ENCODE results near the gene BMP4. TPM values are rescaled to one million over a fixed set of nuclear protein-coding genes. Genes with fewer than 3 reads are reported as not detected.
A peak's percentile ranks its signal among the peaks of the same experiment; 100 is the strongest.

BMP4 gene
- total RNA-seq, 1 donor from 2014 or later, result 31.4 TPM

GRCh38 chr14:53967606-53968005 is 11.0 kb upstream of the BMP4 start:
- Histone ChIP-seq H3K36me3 (no peaks in the 10 kb centered on the region), H3K27me3 (no peaks in the 10 kb centered on the region), H3K9me3 (no peaks in the 10 kb centered on the region), H3K27ac (no peak overlapping the region), H3K4me1 (peaks cover 13% of the 10 kb centered on the region), H3K4me3 (no peak overlapping the region)
- intact Hi-C loops (cut with DNase I), result no loop called here
- no peak for TF ChIP-seq POLR2A (IDR thresholded peaks at IDR 0.05)
- TF ChIP-seq, protein P1, sequence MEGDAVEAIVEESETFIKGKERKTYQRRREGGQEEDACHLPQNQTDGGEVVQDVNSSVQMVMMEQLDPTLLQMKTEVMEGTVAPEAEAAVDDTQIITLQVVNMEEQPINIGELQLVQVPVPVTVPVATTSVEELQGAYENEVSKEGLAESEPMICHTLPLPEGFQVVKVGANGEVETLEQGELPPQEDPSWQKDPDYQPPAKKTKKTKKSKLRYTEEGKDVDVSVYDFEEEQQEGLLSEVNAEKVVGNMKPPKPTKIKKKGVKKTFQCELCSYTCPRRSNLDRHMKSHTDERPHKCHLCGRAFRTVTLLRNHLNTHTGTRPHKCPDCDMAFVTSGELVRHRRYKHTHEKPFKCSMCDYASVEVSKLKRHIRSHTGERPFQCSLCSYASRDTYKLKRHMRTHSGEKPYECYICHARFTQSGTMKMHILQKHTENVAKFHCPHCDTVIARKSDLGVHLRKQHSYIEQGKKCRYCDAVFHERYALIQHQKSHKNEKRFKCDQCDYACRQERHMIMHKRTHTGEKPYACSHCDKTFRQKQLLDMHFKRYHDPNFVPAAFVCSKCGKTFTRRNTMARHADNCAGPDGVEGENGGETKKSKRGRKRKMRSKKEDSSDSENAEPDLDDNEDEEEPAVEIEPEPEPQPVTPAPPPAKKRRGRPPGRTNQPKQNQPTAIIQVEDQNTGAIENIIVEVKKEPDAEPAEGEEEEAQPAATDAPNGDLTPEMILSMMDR (IDR thresholded peaks at IDR 0.05), result no peak
- TF ChIP-seq POLR2AphosphoS5 (IDR thresholded peaks at IDR 0.05; ENCODE audit: insufficient read depth in 1 of 2, low read depth in 1 of 2), result no peak
- DNase-seq (ENCODE audit: extremely low spot score in 2 of 2), result no peak

GRCh38 chr14:53964249-53964648 is 7.6 kb upstream of the BMP4 start:
- H3K27me3 ChIP-seq, result no peaks in the 10 kb centered on the region
- intact Hi-C loops (cut with DNase I), result no loop called here
- TF ChIP-seq POLR2A (IDR thresholded peaks at IDR 0.05), result no peak
- TF ChIP-seq, protein P1 (IDR thresholded peaks at IDR 0.05), result no peak
- TF ChIP-seq POLR2AphosphoS5 (IDR thresholded peaks at IDR 0.05; ENCODE audit: insufficient read depth in 1 of 2, low read depth in 1 of 2), result no peak

GRCh38 chr14:53963320-53964227 is 6.9 kb upstream of the BMP4 start:
- DNase-seq (ENCODE audit: extremely low spot score in 2 of 2), result no peak
- Histone ChIP-seq H3K9me3 (no peaks in the 10 kb centered on the region), H3K4me3 (peak overlapping the region; percentile 39 to 42), H3K27ac (no peak overlapping the region), H3K4me1 (peaks cover 13% of the 10 kb centered on the region), H3K36me3 (no peaks in the 10 kb centered on the region), H3K27me3 (no peaks in the 10 kb centered on the region)
- intact Hi-C loops (cut with DNase I), result no loop called here
- TF ChIP-seq POLR2A (IDR thresholded peaks at IDR 0.05) (no peak), POLR2AphosphoS5 (IDR thresholded peaks at IDR 0.05; ENCODE audit: insufficient read depth in 1 of 2, low read depth in 1 of 2) (peak; percentile 17 to 33)
- TF ChIP-seq, protein P1 (IDR thresholded peaks at IDR 0.05), result peak in 1 of 3 experiments; percentile 15

More at GRCh38 chr14:53964249-53964648, 7.6 kb upstream of the BMP4 start:
- Histone ChIP-seq H3K4me1 (peaks cover 13% of the 10 kb centered on the region), H3K36me3 (no peaks in the 10 kb centered on the region), H3K4me3 (no peak overlapping the region), H3K9me3 (no peaks in the 10 kb centered on the region), H3K27ac (no peak overlapping the region)
- no peak for DNase-seq (ENCODE audit: extremely low spot score in 2 of 2)

DNA sequence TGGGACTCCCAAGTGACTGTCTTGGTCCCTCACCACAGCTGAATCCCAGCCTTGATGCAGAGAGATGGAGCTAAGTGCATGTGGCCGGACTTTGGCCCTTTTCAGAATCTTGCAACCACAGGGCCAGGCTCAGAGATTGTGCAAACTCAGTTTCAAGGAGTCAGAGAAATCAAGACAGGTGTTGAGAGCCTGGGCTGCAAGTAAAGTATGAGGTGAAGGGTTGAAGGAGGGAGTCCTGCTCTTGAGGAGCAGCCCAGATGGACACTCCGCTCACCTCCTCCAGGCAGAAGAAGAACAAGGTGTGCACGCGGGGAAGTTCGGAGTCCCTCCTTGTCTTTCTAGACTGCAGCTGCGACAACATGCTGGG is 6.3 kb upstream of the BMP4 start:
- H3K4me1 ChIP-seq, result peaks cover 13% of the 10 kb centered on the region
- TF ChIP-seq POLR2A (IDR thresholded peaks at IDR 0.05), result no peak
- TF ChIP-seq, protein P1 (IDR thresholded peaks at IDR 0.05), result no peak
- DNase-seq (ENCODE audit: extremely low spot score in 2 of 2), result no peak
- peak overlapping the region in 1 of 2 donors; percentile 42 for H3K4me3 ChIP-seq
- no peaks in the 10 kb centered on the region for H3K9me3 ChIP-seq
- intact Hi-C loops (cut with DNase I), result no loop called here
- H3K27ac ChIP-seq, result no peak overlapping the region
- no peaks in the 10 kb centered on the region for H3K36me3 ChIP-seq
- no peaks in the 10 kb centered on the region for H3K27me3 ChIP-seq

GRCh38 chr14:53958628-53959027 is 2.0 kb upstream of the BMP4 start:
- no peaks in the 10 kb centered on the region for H3K9me3 ChIP-seq
- H3K4me1 ChIP-seq, result peaks cover 21% of the 10 kb centered on the region
- H3K27me3 ChIP-seq, result no peaks in the 10 kb centered on the region
- no peaks in the 10 kb centered on the region for H3K36me3 ChIP-seq
- no peak for TF ChIP-seq POLR2AphosphoS5 (IDR thresholded peaks at IDR 0.05; ENCODE audit: insufficient read depth in 1 of 2, low read depth in 1 of 2)
- TF ChIP-seq POLR2A (IDR thresholded peaks at IDR 0.05), result no peak
- TF ChIP-seq, protein P1 (IDR thresholded peaks at IDR 0.05), result no peak
- DNase-seq (ENCODE audit: extremely low spot score in 2 of 2), result no peak
- intact Hi-C loops (cut with DNase I), result no loop called here
- no peak overlapping the region for H3K27ac ChIP-seq
- no peak overlapping the region for H3K4me3 ChIP-seq

All from vagina (tissue), 2 donors.